Breast epithelium (tissue), 3 donors: ENCODE data around the gene C19orf38.

Experiments
- POLR2A ChIP-seq: fragments of 450-650 bp; IDR thresholded peaks from one replicate; pipeline ENCODE4 v1.6.1; 2016; ENCODE audit warnings: antibody characterized with exemption, mild to moderate bottlenecking, moderate library complexity
- TF ChIP-seq, protein P1 (sequence below), 3 donors: fragments of 450-650 bp; IDR thresholded peaks; one replicate each; pipeline ENCODE4 v1.5.1; 2016 to 2017; ENCODE audit warnings: antibody characterized with exemption in 3 of 3, mild to moderate bottlenecking in 3 of 3, moderate library complexity in 3 of 3

DNA sequence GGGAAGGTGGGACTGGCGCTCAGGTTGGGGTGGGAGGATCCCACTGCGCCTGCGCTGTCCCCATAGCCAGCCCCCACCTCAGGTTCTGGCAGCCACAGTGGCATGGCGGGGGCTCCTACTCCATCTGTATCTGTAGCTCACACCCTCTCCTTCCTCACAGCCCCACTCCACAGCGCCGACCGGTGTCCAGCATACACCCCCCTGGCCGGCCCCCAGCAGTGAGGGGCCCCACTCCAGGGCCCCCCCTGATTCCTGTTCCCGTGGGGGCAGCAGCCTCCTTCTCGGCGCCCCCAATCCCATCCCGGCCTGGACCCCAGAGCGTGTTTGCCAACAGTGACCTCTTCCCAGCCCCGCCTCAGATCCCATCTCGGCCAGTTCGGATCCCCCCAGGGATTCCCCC lies 18.2 kb upstream of the C19orf38 start:
- TF ChIP-seq, protein P1, sequence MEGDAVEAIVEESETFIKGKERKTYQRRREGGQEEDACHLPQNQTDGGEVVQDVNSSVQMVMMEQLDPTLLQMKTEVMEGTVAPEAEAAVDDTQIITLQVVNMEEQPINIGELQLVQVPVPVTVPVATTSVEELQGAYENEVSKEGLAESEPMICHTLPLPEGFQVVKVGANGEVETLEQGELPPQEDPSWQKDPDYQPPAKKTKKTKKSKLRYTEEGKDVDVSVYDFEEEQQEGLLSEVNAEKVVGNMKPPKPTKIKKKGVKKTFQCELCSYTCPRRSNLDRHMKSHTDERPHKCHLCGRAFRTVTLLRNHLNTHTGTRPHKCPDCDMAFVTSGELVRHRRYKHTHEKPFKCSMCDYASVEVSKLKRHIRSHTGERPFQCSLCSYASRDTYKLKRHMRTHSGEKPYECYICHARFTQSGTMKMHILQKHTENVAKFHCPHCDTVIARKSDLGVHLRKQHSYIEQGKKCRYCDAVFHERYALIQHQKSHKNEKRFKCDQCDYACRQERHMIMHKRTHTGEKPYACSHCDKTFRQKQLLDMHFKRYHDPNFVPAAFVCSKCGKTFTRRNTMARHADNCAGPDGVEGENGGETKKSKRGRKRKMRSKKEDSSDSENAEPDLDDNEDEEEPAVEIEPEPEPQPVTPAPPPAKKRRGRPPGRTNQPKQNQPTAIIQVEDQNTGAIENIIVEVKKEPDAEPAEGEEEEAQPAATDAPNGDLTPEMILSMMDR (IDR thresholded peaks at IDR 0.05) = no peak
- no peak for TF ChIP-seq POLR2A
